Aorta (tissue), 5 donors: ENCODE measurements around the gene P2RX6. TPM values are rescaled to one million over a fixed set of nuclear protein-coding genes. Genes with fewer than 3 reads are reported as not detected.

Experiments
- ATAC-seq: fragments of 200-7000 bp; cut with Tn5 transposase; one replicate; pipeline ENCODE4 v1.9.1; 2022; ENCODE audit warnings: moderate library complexity; ENCODE audit not compliant: low FRiP score
- DNase-seq, 2 donors: peaks; one replicate each; pipeline ENCODE4 v3.0.0-alpha.2; 2020
- H3K27ac ChIP-seq, 2 donors: one replicate each; pipeline ENCODE4 v1.5.1; 2013; ENCODE audit warnings: low read length in 2 of 2, mild to moderate bottlenecking in 2 of 2, moderate library complexity in 2 of 2, control low read depth in 1 of 2, inconsistent platforms in 1 of 2, low read depth in 1 of 2
- H3K27me3 ChIP-seq, 2 donors: one replicate each; pipeline ENCODE4 v1.6.1; 2013; ENCODE audit warnings: control low read depth in 1 of 2, low read length in 1 of 2, mild to moderate bottlenecking in 1 of 2, moderate library complexity in 1 of 2; ENCODE audit not compliant: insufficient read depth in 2 of 2, control insufficient read depth in 1 of 2
- H3K36me3 ChIP-seq, 2 donors: one replicate each; pipeline ENCODE4 v1.6.1; 2013; ENCODE audit warnings: control low read depth in 1 of 2, low read length in 1 of 2, mild to moderate bottlenecking in 1 of 2; ENCODE audit not compliant: insufficient read depth in 2 of 2, control insufficient read depth in 1 of 2
- H3K4me1 ChIP-seq, 2 donors: one replicate each; pipeline ENCODE4 v1.6.1; 2013; ENCODE audit warnings: low read length in 2 of 2, control low read depth in 1 of 2, mild to moderate bottlenecking in 1 of 2, moderate library complexity in 1 of 2; ENCODE audit not compliant: insufficient read depth in 2 of 2, control insufficient read depth in 1 of 2
- H3K4me3 ChIP-seq, 2 donors: one replicate each; pipeline ENCODE4 v1.5.1; 2013; ENCODE audit warnings: low read length in 2 of 2, control low read depth in 1 of 2, mild to moderate bottlenecking in 1 of 2
- H3K9me3 ChIP-seq: one replicate; pipeline ENCODE4 v1.6.1; 2013; ENCODE audit warnings: mild to moderate bottlenecking, low read length; ENCODE audit not compliant: control insufficient read depth
- WGBS, 2 donors: extraction: QIAGEN DNeasy Blood & Tissue Kit; methylation state at CpG; one replicate each; pipeline ENCODE4 v1.1.7; 2013; 5-methylcytosine and 5-hydroxymethylcytosine counted together
- intact Hi-C, 2 donors: fragments of 100-400 bp; cut with DNase I; formaldehyde crosslinking; loops; one replicate each; pipeline versions ENCODE4 v1.14.2 to v1.15.0; 2022
- polyA plus RNA-seq, 2 donors: library from polyadenylated mRNA; stranded (reverse); fragments of 200-250 nt; gene quantifications; one replicate each; pipeline ENCODE4 v1.2.3, GENCODE V29; 2013
- total RNA-seq, 2 donors: library from RNA; stranded (reverse); fragmentation: NEBNext Ultra II Directional; extraction: Animal tissue kit (Norgen Biotek cat#: 25700); gene quantifications; one replicate each; pipeline ENCODE4 v1.2.1, GENCODE V29; 2021
- donor health status: healthy with polysubstance abuse.
- donor health status: Bipolar disorder and iron deficiency.
- donor health status: DM: no; HTN: no; CAD: no.
- donor health status: DM: no; HTN: no; CAD: no.
- donor health status: DM: yes; HTN: yes; CAD: no.

P2RX6 gene
- total and polyA plus RNA-seq, 4 donors, result 0.13 to 1.1 (median 0.49) TPM

DNA sequence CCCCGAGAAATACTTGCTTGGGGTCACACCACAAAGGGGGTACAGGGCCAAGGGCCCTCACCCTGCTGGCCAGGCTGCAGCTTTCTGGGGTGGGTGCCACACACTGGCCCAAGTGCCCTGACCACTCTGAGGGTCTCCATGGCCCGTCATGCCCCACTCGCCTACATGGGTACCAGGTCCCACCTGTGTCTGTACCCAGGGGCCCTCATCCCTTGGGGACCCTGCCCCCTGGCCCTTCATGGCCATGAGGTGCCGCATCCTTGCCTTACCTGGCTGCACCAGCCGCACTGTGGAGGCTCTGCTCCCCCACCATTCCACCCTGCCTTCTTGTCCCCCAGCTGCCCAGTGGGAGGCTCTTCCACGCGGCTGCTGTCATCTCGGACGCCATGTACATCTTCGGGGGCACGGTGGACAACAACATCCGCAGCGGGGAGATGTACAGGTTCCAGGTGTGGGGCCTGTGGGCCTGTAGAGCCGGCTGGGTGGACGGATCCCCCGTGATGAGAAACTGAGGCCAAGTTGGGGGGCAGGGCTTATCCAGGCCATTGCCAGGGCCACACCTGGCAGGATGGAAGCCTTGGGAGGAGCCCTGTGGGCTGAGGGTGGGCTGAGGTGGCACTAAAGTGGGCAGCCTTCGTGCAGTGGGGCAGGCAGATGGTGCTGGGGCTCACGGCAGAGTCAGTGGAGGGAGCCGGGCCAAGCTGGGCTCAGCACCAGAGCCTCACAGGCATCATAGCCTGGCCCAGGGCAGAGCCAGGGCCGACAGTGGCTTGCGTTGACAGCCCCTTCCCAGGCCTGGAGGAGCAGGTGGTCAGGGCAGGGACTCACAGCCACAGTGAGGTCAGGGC, 22.3 kb upstream of the P2RX6 start:
- no peaks in the 10 kb centered on the region for H3K9me3 ChIP-seq
- H3K36me3 ChIP-seq, result peaks cover 0 to 4% of the 10 kb centered on the region in 2 donors
- no peak overlapping the region for H3K27ac ChIP-seq
- ATAC-seq (no peak), DNase-seq (no peak)
- intact Hi-C loops, result no loop called here
- WGBS, 2 donors, result 86% methylated on average over 21 of the region's 21 CpGs
- no peak overlapping the region for H3K4me3 ChIP-seq
- H3K4me1 ChIP-seq, result no peaks in the 10 kb centered on the region
- no peaks in the 10 kb centered on the region for H3K27me3 ChIP-seq

DNA sequence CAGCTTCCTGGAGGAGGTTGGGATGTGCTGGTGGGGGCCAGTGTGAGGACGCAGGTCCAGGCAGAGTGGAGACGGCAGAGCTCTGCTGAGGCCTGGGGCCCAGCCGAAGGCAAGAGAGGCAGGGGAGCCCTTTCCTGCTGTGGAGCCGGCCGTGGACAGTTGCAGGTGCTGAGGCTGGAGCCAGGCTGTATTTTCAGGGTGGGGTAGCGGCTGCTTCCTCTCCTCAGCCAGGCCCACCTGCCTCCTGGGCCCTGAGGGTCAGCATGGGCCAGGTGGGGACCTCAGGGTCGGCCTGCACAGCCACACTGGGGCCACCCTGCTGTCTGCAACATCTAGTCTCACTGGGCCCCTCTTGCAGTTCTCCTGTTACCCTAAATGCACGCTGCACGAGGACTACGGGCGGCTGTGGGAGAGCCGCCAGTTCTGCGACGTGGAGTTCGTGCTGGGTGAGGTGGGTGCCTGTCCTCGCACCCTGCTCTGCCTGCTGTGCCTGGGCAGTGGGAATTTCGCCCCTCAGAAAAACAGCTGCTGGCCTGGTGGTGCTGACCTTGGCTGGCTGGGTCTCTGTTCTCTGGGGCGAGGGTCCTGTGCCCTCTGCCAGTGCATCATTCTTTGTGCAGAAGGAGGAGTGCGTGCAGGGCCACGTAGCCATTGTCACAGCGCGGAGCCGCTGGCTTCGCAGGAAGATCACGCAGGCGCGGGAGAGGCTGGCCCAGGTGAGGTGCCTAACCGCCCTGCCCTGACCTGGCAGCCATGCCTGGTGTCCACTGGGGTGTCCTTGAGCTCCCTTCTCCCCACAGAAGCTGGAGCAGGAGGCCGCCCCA, 21.4 kb upstream of the P2RX6 start:
- H3K36me3 ChIP-seq, result peaks cover 0 to 4% of the 10 kb centered on the region in 2 donors
- no peaks in the 10 kb centered on the region for H3K27me3 ChIP-seq
- no peaks in the 10 kb centered on the region for H3K9me3 ChIP-seq
- DNase-seq (no peak), ATAC-seq (no peak)
- H3K4me1 ChIP-seq, result no peaks in the 10 kb centered on the region
- no peak overlapping the region for H3K4me3 ChIP-seq
- H3K27ac ChIP-seq, result no peak overlapping the region
- intact Hi-C loops, result no loop called here
- WGBS, 2 donors, result 91 to 95% methylated on average over 28 to 29 of the region's 29 CpGs

DNA sequence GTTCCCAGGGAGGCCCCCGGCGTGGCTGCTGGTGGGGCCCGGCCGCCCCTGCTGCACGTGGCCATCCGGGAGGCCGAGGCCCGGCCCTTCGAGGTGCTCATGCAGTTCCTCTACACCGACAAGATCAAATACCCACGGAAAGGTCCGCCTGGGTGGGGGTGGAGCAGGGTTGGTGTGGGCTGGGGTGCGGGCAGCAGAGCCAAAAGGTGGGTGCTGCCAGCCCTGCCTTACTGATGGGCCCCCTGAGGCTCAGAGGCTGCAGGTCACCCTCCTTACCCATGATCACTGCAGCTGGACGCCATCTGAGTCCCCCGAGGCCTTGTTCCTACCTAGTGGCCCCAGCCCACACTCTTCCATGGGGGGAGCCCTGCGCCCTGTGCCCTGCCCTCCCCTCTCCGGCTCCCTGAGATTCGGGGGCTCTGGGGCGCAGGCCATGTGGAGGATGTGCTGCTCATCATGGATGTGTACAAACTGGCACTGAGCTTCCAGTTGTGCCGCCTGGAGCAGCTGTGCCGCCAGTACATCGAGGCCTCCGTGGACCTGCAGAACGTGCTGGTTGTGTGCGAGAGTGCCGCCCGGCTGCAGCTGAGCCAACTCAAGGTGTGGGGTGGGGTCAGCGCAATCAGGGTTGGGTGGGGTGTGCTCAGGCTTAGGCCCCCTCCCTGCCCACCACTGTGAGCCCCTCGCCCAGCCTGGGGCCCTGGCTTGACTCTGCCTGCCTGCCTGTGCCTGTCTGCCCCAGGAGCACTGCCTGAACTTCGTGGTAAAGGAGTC, 20.6 kb upstream of the P2RX6 start:
- no peak overlapping the region for H3K4me3 ChIP-seq
- no peaks in the 10 kb centered on the region for H3K9me3 ChIP-seq
- intact Hi-C loops, result no loop called here
- ATAC-seq (no peak), DNase-seq (no peak)
- no peak overlapping the region for H3K27ac ChIP-seq
- H3K27me3 ChIP-seq, result no peaks in the 10 kb centered on the region
- no peaks in the 10 kb centered on the region for H3K4me1 ChIP-seq
- 89 to 91% methylated on average over 29 to 30 of the region's 30 CpGs for WGBS, 2 donors
- peaks cover 0 to 4% of the 10 kb centered on the region in 2 donors for H3K36me3 ChIP-seq

DNA sequence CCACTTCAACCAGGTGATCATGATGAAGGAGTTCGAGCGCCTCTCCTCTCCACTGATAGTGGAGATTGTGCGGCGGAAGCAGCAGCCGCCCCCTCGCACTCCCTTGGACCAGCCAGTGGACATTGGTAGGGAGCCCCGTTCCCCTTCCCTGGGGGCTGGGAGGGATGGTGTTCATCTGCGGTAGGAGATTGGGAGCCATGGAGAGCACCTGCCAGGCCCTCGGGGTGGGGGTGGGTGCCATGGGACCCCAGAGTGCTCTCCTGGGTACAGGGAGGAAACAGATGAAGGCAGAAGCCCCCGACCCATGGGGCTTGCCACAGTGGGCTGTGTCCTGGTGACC, 20.1 kb upstream of the P2RX6 start:
- H3K9me3 ChIP-seq, result no peaks in the 10 kb centered on the region
- H3K36me3 ChIP-seq, result peaks cover 0 to 4% of the 10 kb centered on the region in 2 donors
- DNase-seq (no peak), ATAC-seq (no peak)
- H3K4me1 ChIP-seq, result no peaks in the 10 kb centered on the region
- H3K27me3 ChIP-seq, result no peaks in the 10 kb centered on the region
- 93 to 96% methylated on average over 9 to 10 of the region's 10 CpGs for WGBS, 2 donors
- intact Hi-C loops, result no loop called here
- no peak overlapping the region for H3K4me3 ChIP-seq
- no peak overlapping the region for H3K27ac ChIP-seq

- intact Hi-C loops, result no loop called here
- peaks cover 0 to 4% of the 10 kb centered on the region in 2 donors for H3K36me3 ChIP-seq
- 89 to 91% methylated on average over 21 to 23 of the region's 23 CpGs for WGBS, 2 donors
These were observed 19.5 kb upstream of the P2RX6 start for GRCh38 chr22:20995329-20996030.

DNA sequence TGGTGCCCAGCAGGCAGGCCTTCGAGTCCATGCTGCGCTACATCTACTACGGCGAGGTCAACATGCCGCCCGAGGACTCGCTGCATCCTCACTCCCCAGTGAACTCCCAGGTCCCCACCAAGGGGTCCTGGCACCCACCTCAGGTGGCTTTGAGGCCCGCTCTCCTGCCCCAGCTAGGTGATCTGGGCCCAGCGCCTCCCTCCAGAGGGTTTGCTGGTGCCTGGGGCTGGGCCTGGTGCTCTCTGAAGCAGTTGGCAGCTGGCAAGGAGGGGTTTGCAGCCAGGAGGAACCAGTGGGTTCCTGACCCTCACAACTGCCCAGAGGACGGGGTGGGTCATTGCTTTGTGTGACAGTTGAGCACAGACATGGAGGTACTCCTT, 18.9 kb upstream of the P2RX6 start:
- Histone ChIP-seq H3K9me3 (no peaks in the 10 kb centered on the region), H3K36me3 (peaks cover 0 to 4% of the 10 kb centered on the region in 2 donors), H3K27me3 (no peaks in the 10 kb centered on the region), H3K4me3 (no peak overlapping the region), H3K4me1 (no peaks in the 10 kb centered on the region), H3K27ac (no peak overlapping the region)
- intact Hi-C loops, result no loop called here
- 93 to 95% methylated on average over 10 of the region's 10 CpGs for WGBS, 2 donors
- DNase-seq, result no peak
- no peak for ATAC-seq

More at GRCh38 chr22:20995329-20996030, 19.5 kb upstream of the P2RX6 start:
- H3K27ac ChIP-seq, result no peak overlapping the region
- H3K4me1 ChIP-seq, result no peaks in the 10 kb centered on the region
- DNase-seq (no peak), ATAC-seq (no peak)
- H3K27me3 ChIP-seq, result no peaks in the 10 kb centered on the region
- H3K9me3 ChIP-seq, result no peaks in the 10 kb centered on the region
- H3K4me3 ChIP-seq, result no peak overlapping the region

- peaks cover 0 to 2% of the 10 kb centered on the region in 2 donors for H3K36me3 ChIP-seq
- no peak for ATAC-seq
- intact Hi-C loops, result no loop called here
These were observed 18.1 kb upstream of the P2RX6 start for GRCh38 chr22:20996598-20997535.

More at GRCh38 chr22:20996598-20997535, 18.1 kb upstream of the P2RX6 start:
- Histone ChIP-seq H3K27ac (no peak overlapping the region), H3K9me3 (no peaks in the 10 kb centered on the region), H3K4me3 (no peak overlapping the region), H3K4me1 (no peaks in the 10 kb centered on the region), H3K27me3 (no peaks in the 10 kb centered on the region)
- no peak for DNase-seq
- 88 to 89% methylated on average over 27 of the region's 27 CpGs for WGBS, 2 donors
